Ovary (tissue), 9 donors: ENCODE results near the gene HPCA. TPM values are rescaled to one million over a fixed set of nuclear protein-coding genes. Genes with fewer than 3 reads are reported as not detected.

Source experiments
- DNase-seq, 5 donors: peaks; one replicate each; pipeline ENCODE4 v3.0.0-alpha.2; 2019 to 2020
- H3K27ac ChIP-seq, 2 donors: fragments of 200-600 bp; one replicate each; pipeline versions ENCODE4 v1.5.1 to v1.8.0; 2019 to 2022
- H3K27me3 ChIP-seq: fragments of 200-600 bp; one replicate; pipeline ENCODE4 v1.8.0; 2022
- H3K36me3 ChIP-seq: fragments of 200-600 bp; sonication (generic); one replicate; pipeline ENCODE4 v1.5.1; 2019
- H3K4me1 ChIP-seq: one replicate; pipeline ENCODE4 v1.8.1; 2013; ENCODE audit warnings: mild to moderate bottlenecking, moderate library complexity; ENCODE audit not compliant: insufficient read depth
- H3K4me3 ChIP-seq: fragments of 200-600 bp; sonication (generic); one replicate; pipeline ENCODE4 v1.5.1; 2017
- H3K9me3 ChIP-seq, 2 donors: fragments of 200-600 bp in 1 of 2; sonication (generic) in 1 of 2; one replicate each; pipeline versions ENCODE4 v1.5.1 to v1.8.1; 2013 to 2019; ENCODE audit warnings: mild to moderate bottlenecking in 1 of 2, moderate library complexity in 1 of 2
- EP300 ChIP-seq: sonication (generic); formaldehyde crosslinking; IDR thresholded peaks from one replicate; pipeline ENCODE4 v1.6.1; 2017; ENCODE audit warnings: antibody characterized with exemption
- POLR2A ChIP-seq: fragments of 450-650 bp; IDR thresholded peaks from one replicate; pipeline ENCODE4 v1.6.1; 2017; ENCODE audit warnings: antibody characterized with exemption, mild to moderate bottlenecking, moderate library complexity
- WGBS, 3 donors: extraction: QIAGEN DNeasy Blood & Tissue Kit in 1 of 3; methylation state at CpG; one replicate each; pipeline versions ENCODE4 v1.1.5 to v1.1.7; 2013 to 2017; 5-methylcytosine and 5-hydroxymethylcytosine counted together
- intact Hi-C, 4 donors: fragments of 100-400 bp; cut with DNase I; formaldehyde crosslinking; loops; one replicate each; pipeline versions ENCODE4 v1.11.0 to v1.15.1; 2022 to 2023
- polyA plus RNA-seq, 2 donors: library from polyadenylated mRNA; stranded (reverse); fragments of 200-250 nt in 1 of 2; fragments of 350-450 nt in 1 of 2; fragmentation: Illumina TruSeq in 1 of 2; extraction: RNeasy Lipid Tissue Mini Kit (QIAGEN cat#74804) in 1 of 2; gene quantifications; one replicate each; pipeline ENCODE4 v1.2.3, GENCODE V29; 2013 to 2014
- total RNA-seq, 7 donors: library from RNA; depleted of rRNA in 2 of 7; stranded (reverse); fragments of >200 nt in 2 of 7; fragmentation: NEBNext Ultra II Directional in 3 of 7; extraction: Animal tissue kit (Norgen Biotek cat#: 25700) in 3 of 7; gene quantifications; one replicate each; pipeline versions ENCODE4 v1.1.0 to v1.2.4, GENCODE V29; 2016 to 2023
- TF ChIP-seq, protein P1 (sequence below), 3 donors: fragments of 450-650 bp in 2 of 3; fragments of 200-600 bp in 1 of 3; IDR thresholded peaks; one replicate each; pipeline versions ENCODE4 v1.5.1 to v1.8.0; 2016 to 2022; ENCODE audit warnings: antibody characterized with exemption in 3 of 3, mild to moderate bottlenecking in 1 of 3
- donor health status: DM: no; HTN: no; CAD: no; lungs with moderate emphysema.
- donor health status: DM: no; HTN: no; CAD: no.
- donor health status: Bipolar disorder and iron deficiency.
- donor health status: DM: yes; HTN: yes; CAD: no.
- donor health status: DM: no; HTN: no; CAD: no.
- donor health status: DM: yes; HTN: yes; CAD: no.

Gene HPCA
- total and polyA plus RNA-seq, 9 donors, result 0.23 to 1.0 (median 0.68) TPM; not detected in 1

DNA sequence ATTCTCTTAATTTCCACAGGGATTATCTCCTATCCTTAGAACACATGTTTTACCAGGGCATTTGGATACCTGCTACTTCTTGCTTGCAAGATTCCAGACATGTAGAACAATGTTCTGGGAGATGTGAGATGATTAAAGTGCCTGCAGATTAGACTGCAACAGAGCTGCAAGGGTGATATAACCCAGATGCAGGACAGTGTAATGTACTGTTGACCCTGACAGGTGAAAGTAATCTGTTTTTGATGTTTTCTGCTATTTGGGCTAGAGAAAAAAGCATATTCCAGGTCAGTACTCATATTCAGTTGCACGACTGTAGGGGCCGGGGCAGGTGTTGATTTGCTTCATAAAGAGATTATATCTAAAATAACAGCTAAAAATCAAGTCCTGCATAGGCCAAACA lies 42.0 kb downstream of the HPCA start:
- H3K4me1 ChIP-seq, result peaks cover 2% of the 10 kb centered on the region
- H3K27ac ChIP-seq, result no peak overlapping the region
- no peaks in the 10 kb centered on the region for H3K9me3 ChIP-seq
- intact Hi-C loops, result no loop called here
- H3K4me3 ChIP-seq, result no peak overlapping the region
- no peak for DNase-seq
- 88 to 90% (median 89%) methylated on average over 2 of the region's 2 CpGs for WGBS, 3 donors
- no peaks in the 10 kb centered on the region for H3K36me3 ChIP-seq
- TF ChIP-seq, protein P1, sequence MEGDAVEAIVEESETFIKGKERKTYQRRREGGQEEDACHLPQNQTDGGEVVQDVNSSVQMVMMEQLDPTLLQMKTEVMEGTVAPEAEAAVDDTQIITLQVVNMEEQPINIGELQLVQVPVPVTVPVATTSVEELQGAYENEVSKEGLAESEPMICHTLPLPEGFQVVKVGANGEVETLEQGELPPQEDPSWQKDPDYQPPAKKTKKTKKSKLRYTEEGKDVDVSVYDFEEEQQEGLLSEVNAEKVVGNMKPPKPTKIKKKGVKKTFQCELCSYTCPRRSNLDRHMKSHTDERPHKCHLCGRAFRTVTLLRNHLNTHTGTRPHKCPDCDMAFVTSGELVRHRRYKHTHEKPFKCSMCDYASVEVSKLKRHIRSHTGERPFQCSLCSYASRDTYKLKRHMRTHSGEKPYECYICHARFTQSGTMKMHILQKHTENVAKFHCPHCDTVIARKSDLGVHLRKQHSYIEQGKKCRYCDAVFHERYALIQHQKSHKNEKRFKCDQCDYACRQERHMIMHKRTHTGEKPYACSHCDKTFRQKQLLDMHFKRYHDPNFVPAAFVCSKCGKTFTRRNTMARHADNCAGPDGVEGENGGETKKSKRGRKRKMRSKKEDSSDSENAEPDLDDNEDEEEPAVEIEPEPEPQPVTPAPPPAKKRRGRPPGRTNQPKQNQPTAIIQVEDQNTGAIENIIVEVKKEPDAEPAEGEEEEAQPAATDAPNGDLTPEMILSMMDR (IDR thresholded peaks at IDR 0.05), result no peak
- TF ChIP-seq POLR2A, result no peak
- no peak for TF ChIP-seq EP300
- H3K27me3 ChIP-seq, result no peaks in the 10 kb centered on the region

- Histone ChIP-seq H3K27me3 (no peaks in the 10 kb centered on the region), H3K36me3 (no peaks in the 10 kb centered on the region), H3K4me1 (peaks cover 2% of the 10 kb centered on the region), H3K9me3 (no peaks in the 10 kb centered on the region), H3K27ac (no peak overlapping the region), H3K4me3 (no peak overlapping the region)
- intact Hi-C loops, result no loop called here
- DNase-seq, result no peak
- TF ChIP-seq POLR2A (no peak), EP300 (no peak)
- TF ChIP-seq, protein P1 (IDR thresholded peaks at IDR 0.05), result no peak
- WGBS, 3 donors, result 82 to 85% (median 83%) methylated on average over 8 of the region's 8 CpGs
Measured at GRCh38 chr1:32928715-32929114, 42.4 kb downstream of the HPCA start.

- Histone ChIP-seq H3K4me3 (no peak overlapping the region), H3K9me3 (no peaks in the 10 kb centered on the region), H3K4me1 (peaks cover 3% of the 10 kb centered on the region), H3K27me3 (no peaks in the 10 kb centered on the region), H3K27ac (no peak overlapping the region), H3K36me3 (no peaks in the 10 kb centered on the region)
- no peak for DNase-seq
- TF ChIP-seq POLR2A (no peak), EP300 (no peak)
- TF ChIP-seq, protein P1 (IDR thresholded peaks at IDR 0.05), result no peak
- WGBS, 3 donors, result 73 to 82% (median 76%) methylated on average over 2 of the region's 2 CpGs
- intact Hi-C loops, result no loop called here
Measured at GRCh38 chr1:32929366-32929765, 43.1 kb downstream of the HPCA start.

DNA sequence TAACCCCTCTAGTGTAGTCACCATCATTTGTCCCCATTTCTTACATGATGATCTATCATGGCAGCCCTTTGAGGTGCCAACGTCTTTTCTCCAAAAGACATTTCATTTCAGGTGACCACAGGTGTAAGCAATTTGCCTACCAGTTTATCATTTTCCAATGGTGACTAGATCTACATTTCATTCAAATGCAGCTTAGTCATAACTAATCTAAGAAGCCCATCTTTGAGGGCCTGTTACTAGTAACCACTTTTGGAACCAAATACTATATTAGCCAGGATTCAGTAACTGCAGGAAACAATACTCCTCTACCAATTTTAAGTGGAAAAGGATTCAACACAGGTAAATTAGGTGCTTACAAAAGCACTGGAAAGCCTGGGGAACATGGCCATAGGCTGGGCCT lies 45.5 kb downstream of the HPCA start:
- Histone ChIP-seq H3K9me3 (no peaks in the 10 kb centered on the region), H3K4me3 (no peak overlapping the region), H3K27me3 (no peaks in the 10 kb centered on the region), H3K27ac (no peak overlapping the region), H3K4me1 (peaks cover 1% of the 10 kb centered on the region), H3K36me3 (no peaks in the 10 kb centered on the region)
- DNase-seq, result no peak
- TF ChIP-seq EP300 (no peak), POLR2A (no peak)
- TF ChIP-seq, protein P1 (IDR thresholded peaks at IDR 0.05), result no peak
- intact Hi-C loops, result loop anchor here (5.0 to 10.0 kb wide), 4 partner anchors 73 to 153 kb away; partner anchors contain the start of gene AZIN2 (in 3 of the 4)
- WGBS, 3 donors, result 86 to 89% (median 88%) methylated on average over 1 of the region's 1 CpG
